ENCODE data around the gene ERFL. TPM values are rescaled to one million over a fixed set of nuclear protein-coding genes. Genes with fewer than 3 reads are reported as not detected.

ERFL gene
- polyA plus RNA-seq, 1 of the 3 experiments (the other 2 are of a cell fraction) = 0.07 TPM

DNA sequence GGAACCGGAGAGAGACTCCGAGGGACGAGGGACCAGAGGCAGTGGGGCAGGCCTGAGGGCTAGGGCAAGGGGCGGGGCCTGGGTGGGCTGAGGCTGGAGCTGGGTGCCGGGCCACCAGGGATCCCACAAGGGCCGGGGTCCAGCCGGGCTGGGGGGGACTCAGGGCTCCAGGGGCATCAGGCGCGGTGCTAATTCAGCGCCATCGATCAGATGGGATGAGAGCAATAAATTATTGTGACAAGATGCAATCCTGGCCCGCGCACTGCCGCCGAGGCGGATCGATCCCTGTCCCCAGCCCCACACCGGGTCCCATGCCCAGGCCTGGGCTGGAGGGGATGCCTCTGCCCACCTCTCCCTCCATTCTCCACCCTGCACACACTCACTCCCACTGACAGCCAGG is 5.7 kb downstream of the ERFL start:
- Histone ChIP-seq H3K79me2 (ENCODE audit: insufficient read depth) (no peaks in the 10 kb centered on the region), H3K36me3 (replicated peaks in 1 of 2; ENCODE audit: control insufficient read depth in 1 of 2, insufficient read depth in 2 of 2, low read length in 1 of 2) (no peaks in the 10 kb centered on the region), H3K9ac (no peak overlapping the region), H3K9me2 (no peaks in the 10 kb centered on the region), H4K20me1 (ENCODE audit: insufficient read depth) (no peaks in the 10 kb centered on the region), H3F3A (replicated peaks; ENCODE audit: insufficient read depth) (no peaks in the 10 kb centered on the region), H2AFZ (ENCODE audit: low read depth) (no peak overlapping the region), H3K4me1 (ENCODE audit: control insufficient read depth in 1 of 2, insufficient read depth in 2 of 2, low read depth in 1 of 2, low read length in 1 of 2) (no peaks in the 10 kb centered on the region; a peak in 1 of 4 replicates), H3K27me3 (ENCODE audit: insufficient read depth) (no peaks in the 10 kb centered on the region), H3K27ac (ENCODE audit: low read depth in 2 of 2, low read length in 1 of 2) (no peak overlapping the region), H3K9me3 (no peaks in the 10 kb centered on the region), H3K4me2 (no peak overlapping the region), H3K4me3 (ENCODE audit: low read depth in 2 of 2, low read length in 1 of 2) (no peak overlapping the region)
- CTCF ChIA-PET = interaction anchor here (0.6 kb wide), 1 partner anchor 49 kb away, joined by 3 read pairs; no protein-coding TSS in a partner anchor
- 68% methylated on average over 18 of the region's 18 CpGs for WGBS (ENCODE audit: low lambda C conversion rate)
- TF ChIP-seq NFIC (IDR thresholded peaks at IDR 0.05; ENCODE audit: borderline replicate concordance) (no peak), JUND (IDR thresholded peaks at IDR 0.05) (no peak), RFX5 (IDR thresholded peaks at IDR 0.05; ENCODE audit: low read length) (no peak), FOXJ3 (CRISPR knock-in tag; IDR thresholded peaks at IDR 0.05) (no peak), CHD2 (IDR thresholded peaks at IDR 0.05; ENCODE audit: low read length, partially characterized antibody) (no peak), RCOR1 (IDR thresholded peaks at IDR 0.05; ENCODE audit: low read length) (no peak), NRF1 (IDR thresholded peaks at IDR 0.05; ENCODE audit: low read depth, low read length) (no peak), TAF1 (IDR thresholded peaks at IDR 0.05; ENCODE audit: borderline replicate concordance, low read depth, low read length) (no peak)
- POLR2A ChIA-PET = no interaction called here
- DNase-seq = no peak

DNA sequence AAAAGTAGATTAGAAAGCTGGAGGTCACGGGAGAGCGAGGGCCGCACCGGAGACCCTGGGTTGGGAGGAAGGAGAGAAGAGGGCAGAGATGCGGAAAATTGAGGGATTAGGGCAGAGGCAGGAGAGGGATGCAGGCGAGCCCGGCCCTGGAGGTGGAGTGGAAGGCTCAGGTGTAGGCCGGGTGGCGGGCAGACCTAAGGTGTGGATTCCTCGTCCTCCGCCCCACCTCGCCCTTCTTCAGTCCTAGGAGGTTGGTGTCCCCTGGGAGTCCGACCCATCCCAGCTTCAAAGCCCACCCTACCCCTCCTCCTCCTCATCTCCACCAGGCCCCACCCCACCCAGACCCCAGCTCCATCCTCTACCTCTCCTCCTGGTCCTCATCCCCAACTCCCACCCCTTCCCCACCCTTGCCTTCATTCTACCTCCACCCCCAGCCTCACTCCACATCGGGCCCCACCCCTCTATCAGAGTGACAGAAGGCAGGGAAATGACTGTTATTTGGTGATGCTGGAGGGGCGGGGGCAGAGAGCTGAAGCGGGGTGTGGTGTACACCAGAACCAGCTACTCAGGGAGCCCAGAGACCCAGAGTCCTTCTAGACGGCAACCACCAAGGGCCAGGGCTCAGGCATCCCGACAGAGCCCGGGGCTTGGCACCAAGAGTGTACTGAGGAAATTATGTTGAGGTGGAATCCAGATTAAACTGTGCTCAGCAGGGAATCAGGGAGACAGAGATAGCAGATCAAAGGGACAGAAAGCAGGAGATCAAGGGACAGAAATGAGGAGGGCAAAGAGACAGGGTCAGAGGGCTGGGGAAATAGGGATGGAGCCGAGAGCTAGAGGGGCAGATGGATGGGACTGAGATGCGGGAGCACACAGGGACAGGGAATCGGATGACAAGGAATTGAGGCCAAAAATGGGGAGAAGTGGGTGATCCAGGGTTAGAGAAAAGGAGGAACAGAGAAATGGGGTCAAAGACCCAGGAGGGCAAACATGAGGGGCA is 6.4 kb downstream of the ERFL start:
- CTCF ChIA-PET = interaction anchor here (0.6 kb wide), 1 partner anchor 49 kb away, joined by 3 read pairs; no protein-coding TSS in a partner anchor
- H3K27ac ChIP-seq (ENCODE audit: low read depth in 2 of 2, low read length in 1 of 2) = no peak overlapping the region
- no peak overlapping the region for H3K9ac ChIP-seq
- no peaks in the 10 kb centered on the region for H3K9me3 ChIP-seq
- H3K36me3 ChIP-seq (replicated peaks in 1 of 2; ENCODE audit: control insufficient read depth in 1 of 2, insufficient read depth in 2 of 2, low read length in 1 of 2) = no peaks in the 10 kb centered on the region
- DNase-seq = no peak
- 74% methylated on average over 22 of the region's 22 CpGs for WGBS (ENCODE audit: low lambda C conversion rate)
- H3K4me2 ChIP-seq = no peak overlapping the region
- H3K9me2 ChIP-seq = no peaks in the 10 kb centered on the region
- no peaks in the 10 kb centered on the region for H3K4me1 ChIP-seq (ENCODE audit: control insufficient read depth in 1 of 2, insufficient read depth in 2 of 2, low read depth in 1 of 2, low read length in 1 of 2)
- no peaks in the 10 kb centered on the region for H3F3A ChIP-seq (replicated peaks; ENCODE audit: insufficient read depth)
- H3K27me3 ChIP-seq (ENCODE audit: insufficient read depth) = no peaks in the 10 kb centered on the region
- H2AFZ ChIP-seq (ENCODE audit: low read depth) = no peak overlapping the region
- TF ChIP-seq POLR2AphosphoS5 (IDR thresholded peaks at IDR 0.05; ENCODE audit: low read depth, low read length) (no peak), GABPA (IDR thresholded peaks at IDR 0.05; ENCODE audit: low read depth) (no peak), FOSL2 (IDR thresholded peaks at IDR 0.05; ENCODE audit: borderline replicate concordance, low read depth) (no peak), EP300 (IDR thresholded peaks at IDR 0.05; ENCODE audit: borderline replicate concordance in 1 of 2, low read depth in 1 of 2, low read length in 1 of 2) (no peak), CHD2 (IDR thresholded peaks at IDR 0.05; ENCODE audit: low read length, partially characterized antibody) (no peak), FOXJ3 (CRISPR knock-in tag; IDR thresholded peaks at IDR 0.05) (no peak), RCOR1 (IDR thresholded peaks at IDR 0.05; ENCODE audit: low read length) (no peak), MXI1 (IDR thresholded peaks at IDR 0.05; ENCODE audit: low read depth, low read length) (no peak), YY1 (IDR thresholded peaks at IDR 0.05; ENCODE audit: low read depth) (no peak), RFX5 (IDR thresholded peaks at IDR 0.05; ENCODE audit: low read length) (no peak)
- TF ChIP-seq, protein P1, sequence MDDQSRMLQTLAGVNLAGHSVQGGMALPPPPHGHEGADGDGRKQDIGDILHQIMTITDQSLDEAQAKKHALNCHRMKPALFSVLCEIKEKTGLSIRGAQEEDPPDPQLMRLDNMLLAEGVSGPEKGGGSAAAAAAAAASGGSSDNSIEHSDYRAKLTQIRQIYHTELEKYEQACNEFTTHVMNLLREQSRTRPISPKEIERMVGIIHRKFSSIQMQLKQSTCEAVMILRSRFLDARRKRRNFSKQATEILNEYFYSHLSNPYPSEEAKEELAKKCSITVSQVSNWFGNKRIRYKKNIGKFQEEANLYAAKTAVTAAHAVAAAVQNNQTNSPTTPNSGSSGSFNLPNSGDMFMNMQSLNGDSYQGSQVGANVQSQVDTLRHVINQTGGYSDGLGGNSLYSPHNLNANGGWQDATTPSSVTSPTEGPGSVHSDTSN (IDR thresholded peaks at IDR 0.05) = no peak
- TF ChIP-seq, protein P2, sequence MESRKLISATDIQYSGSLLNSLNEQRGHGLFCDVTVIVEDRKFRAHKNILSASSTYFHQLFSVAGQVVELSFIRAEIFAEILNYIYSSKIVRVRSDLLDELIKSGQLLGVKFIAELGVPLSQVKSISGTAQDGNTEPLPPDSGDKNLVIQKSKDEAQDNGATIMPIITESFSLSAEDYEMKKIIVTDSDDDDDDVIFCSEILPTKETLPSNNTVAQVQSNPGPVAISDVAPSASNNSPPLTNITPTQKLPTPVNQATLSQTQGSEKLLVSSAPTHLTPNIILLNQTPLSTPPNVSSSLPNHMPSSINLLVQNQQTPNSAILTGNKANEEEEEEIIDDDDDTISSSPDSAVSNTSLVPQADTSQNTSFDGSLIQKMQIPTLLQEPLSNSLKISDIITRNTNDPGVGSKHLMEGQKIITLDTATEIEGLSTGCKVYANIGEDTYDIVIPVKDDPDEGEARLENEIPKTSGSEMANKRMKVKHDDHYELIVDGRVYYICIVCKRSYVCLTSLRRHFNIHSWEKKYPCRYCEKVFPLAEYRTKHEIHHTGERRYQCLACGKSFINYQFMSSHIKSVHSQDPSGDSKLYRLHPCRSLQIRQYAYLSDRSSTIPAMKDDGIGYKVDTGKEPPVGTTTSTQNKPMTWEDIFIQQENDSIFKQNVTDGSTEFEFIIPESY (IDR thresholded peaks at IDR 0.05; ENCODE audit: borderline replicate concordance, low read depth) = no peak
- TF ChIP-seq, protein P3, sequence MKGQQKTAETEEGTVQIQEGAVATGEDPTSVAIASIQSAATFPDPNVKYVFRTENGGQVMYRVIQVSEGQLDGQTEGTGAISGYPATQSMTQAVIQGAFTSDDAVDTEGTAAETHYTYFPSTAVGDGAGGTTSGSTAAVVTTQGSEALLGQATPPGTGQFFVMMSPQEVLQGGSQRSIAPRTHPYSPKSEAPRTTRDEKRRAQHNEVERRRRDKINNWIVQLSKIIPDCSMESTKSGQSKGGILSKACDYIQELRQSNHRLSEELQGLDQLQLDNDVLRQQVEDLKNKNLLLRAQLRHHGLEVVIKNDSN (IDR thresholded peaks at IDR 0.05; ENCODE audit: borderline replicate concordance, low read depth) = no peak
- no peaks in the 10 kb centered on the region for H3K79me2 ChIP-seq (ENCODE audit: insufficient read depth)
- H3K4me3 ChIP-seq (ENCODE audit: low read depth in 2 of 2, low read length in 1 of 2) = no peak overlapping the region
- H4K20me1 ChIP-seq (ENCODE audit: insufficient read depth) = no peaks in the 10 kb centered on the region
- POLR2A ChIA-PET = no interaction called here
